OCI-LY1 (cell line): ENCODE measurements around the gene ZBTB46.

Experiments
- H2AFZ ChIP-seq: fragments of 200-600 bp; sonication (generic), shearing (Covaris generic); 2 replicates; pipeline ENCODE4 v1.6.0; 2014; ENCODE audit warnings: antibody characterized with exemption, mild to moderate bottlenecking, low read length
- H3F3A ChIP-seq: fragments of 200-600 bp; sonication (generic), shearing (Covaris generic); 2 replicates; pipeline ENCODE4 v1.6.0; 2014; ENCODE audit warnings: mild to moderate bottlenecking, antibody characterized with exemption, low read length, moderate library complexity; ENCODE audit not compliant: insufficient read depth
- H3K27ac ChIP-seq: fragments of 200-600 bp; sonication (generic); 2 replicates; pipeline ENCODE4 v1.5.1; 2014; ENCODE audit warnings: low read length, mixed run types, mild to moderate bottlenecking, low read depth; ENCODE audit not compliant: poor library complexity, severe bottlenecking
- H3K27me3 ChIP-seq: fragments of 200-600 bp; sonication (generic); 2 replicates; pipeline ENCODE4 v1.6.0; 2014; ENCODE audit warnings: antibody characterized with exemption, mild to moderate bottlenecking, low read length, moderate library complexity; ENCODE audit not compliant: insufficient read depth
- H3K36me3 ChIP-seq: fragments of 200-600 bp; sonication (generic); 2 replicates; pipeline ENCODE4 v1.6.1; 2014; ENCODE audit warnings: mild to moderate bottlenecking, antibody characterized with exemption, low read length, moderate library complexity, mixed read lengths; ENCODE audit not compliant: insufficient read depth
- H3K4me1 ChIP-seq: fragments of 200-600 bp; sonication (generic); 2 replicates; pipeline ENCODE4 v1.5.1; 2014; ENCODE audit warnings: mild to moderate bottlenecking, low read length, moderate library complexity; ENCODE audit not compliant: insufficient read depth, severe bottlenecking
- H3K4me2 ChIP-seq: fragments of 200-600 bp; sonication (generic), shearing (Covaris generic); 2 replicates; pipeline ENCODE4 v1.6.1; 2014; ENCODE audit warnings: low read length
- H3K4me3 ChIP-seq: fragments of 200-600 bp; sonication (generic); 2 replicates; pipeline ENCODE4 v1.5.1; 2014; ENCODE audit warnings: low read length, low read depth, mild to moderate bottlenecking, mixed read lengths; ENCODE audit not compliant: poor library complexity, severe bottlenecking
- H3K79me2 ChIP-seq: fragments of 200-600 bp; shearing (Covaris generic); 2 replicates; pipeline ENCODE4 v1.6.1; 2016; ENCODE audit warnings: mixed run types, low read length, mixed read lengths; ENCODE audit not compliant: insufficient read depth
- H3K9ac ChIP-seq: fragments of 200-600 bp; sonication (generic), shearing (Covaris generic); 2 replicates; pipeline ENCODE4 v1.6.1; 2014; ENCODE audit warnings: mild to moderate bottlenecking, low read length, mixed read lengths
- H3K9me2 ChIP-seq: fragments of 200-600 bp; sonication (generic), shearing (Covaris generic); 2 replicates; pipeline ENCODE4 v1.6.1; 2014; ENCODE audit warnings: low read depth, mild to moderate bottlenecking, low read length, mixed read lengths
- H3K9me3 ChIP-seq: fragments of 200-600 bp; shearing (Covaris generic); 2 replicates; pipeline ENCODE4 v1.6.1; 2014; ENCODE audit warnings: low read length, mixed read lengths
- H4K20me1 ChIP-seq: fragments of 200-600 bp; sonication (generic), shearing (Covaris generic); 2 replicates; pipeline ENCODE4 v1.6.0; 2016; ENCODE audit warnings: mild to moderate bottlenecking, low read length; ENCODE audit not compliant: insufficient read depth
- EZH2 ChIP-seq: fragments of 200-600 bp; sonication (generic), shearing (Covaris generic); IDR thresholded peaks from 2 replicates; pipeline ENCODE4 v1.8.0; 2017; ENCODE audit warnings: borderline replicate concordance, mixed run types, mild to moderate bottlenecking, antibody characterized with exemption, low read length, moderate library complexity, mixed read lengths
- TF ChIP-seq, protein P1 (sequence below): fragments of 200-600 bp; sonication (generic), shearing (Covaris generic); IDR thresholded peaks from 2 replicates; pipeline ENCODE4 v1.5.1; 2017; ENCODE audit warnings: mild to moderate bottlenecking, antibody characterized with exemption, low read length, moderate library complexity, mixed read lengths

Gene ZBTB46

GRCh38 chr20:63766695-63767426 lies 64.2 kb downstream of the ZBTB46 start:
- Histone ChIP-seq H3K36me3 (no peaks in the 10 kb centered on the region), H3K9me2 (no peaks in the 10 kb centered on the region), H3F3A (no peaks in the 10 kb centered on the region), H3K4me3 (no peak overlapping the region), H3K9me3 (no peaks in the 10 kb centered on the region), H3K27ac (no peak overlapping the region), H3K27me3 (peaks cover 4% of the 10 kb centered on the region; the same call in 1 of the 2 replicates), H3K4me2 (no peak overlapping the region), H4K20me1 (no peaks in the 10 kb centered on the region), H2AFZ (no peak overlapping the region), H3K79me2 (no peaks in the 10 kb centered on the region), H3K9ac (no peak overlapping the region), H3K4me1 (no peaks in the 10 kb centered on the region)
- TF ChIP-seq EZH2: no peak
- TF ChIP-seq, protein P1, sequence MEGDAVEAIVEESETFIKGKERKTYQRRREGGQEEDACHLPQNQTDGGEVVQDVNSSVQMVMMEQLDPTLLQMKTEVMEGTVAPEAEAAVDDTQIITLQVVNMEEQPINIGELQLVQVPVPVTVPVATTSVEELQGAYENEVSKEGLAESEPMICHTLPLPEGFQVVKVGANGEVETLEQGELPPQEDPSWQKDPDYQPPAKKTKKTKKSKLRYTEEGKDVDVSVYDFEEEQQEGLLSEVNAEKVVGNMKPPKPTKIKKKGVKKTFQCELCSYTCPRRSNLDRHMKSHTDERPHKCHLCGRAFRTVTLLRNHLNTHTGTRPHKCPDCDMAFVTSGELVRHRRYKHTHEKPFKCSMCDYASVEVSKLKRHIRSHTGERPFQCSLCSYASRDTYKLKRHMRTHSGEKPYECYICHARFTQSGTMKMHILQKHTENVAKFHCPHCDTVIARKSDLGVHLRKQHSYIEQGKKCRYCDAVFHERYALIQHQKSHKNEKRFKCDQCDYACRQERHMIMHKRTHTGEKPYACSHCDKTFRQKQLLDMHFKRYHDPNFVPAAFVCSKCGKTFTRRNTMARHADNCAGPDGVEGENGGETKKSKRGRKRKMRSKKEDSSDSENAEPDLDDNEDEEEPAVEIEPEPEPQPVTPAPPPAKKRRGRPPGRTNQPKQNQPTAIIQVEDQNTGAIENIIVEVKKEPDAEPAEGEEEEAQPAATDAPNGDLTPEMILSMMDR: no peak

GRCh38 chr20:63765902-63766301 lies 65.2 kb downstream of the ZBTB46 start:
- no peak overlapping the region for H3K9ac ChIP-seq
- H3K36me3 ChIP-seq: no peaks in the 10 kb centered on the region

GRCh38 chr20:63765082-63765873 lies 65.8 kb downstream of the ZBTB46 start:
- H4K20me1 ChIP-seq: no peaks in the 10 kb centered on the region
- no peaks in the 10 kb centered on the region for H3K9me3 ChIP-seq
- H3K9ac ChIP-seq: no peak overlapping the region
- H3K9me2 ChIP-seq: no peaks in the 10 kb centered on the region
- H2AFZ ChIP-seq: no peak overlapping the region
- no peaks in the 10 kb centered on the region for H3F3A ChIP-seq
- H3K27me3 ChIP-seq: 0 out of 2 replicates have a peak, but pooled peaks cover 4% of the 10 kb centered on the region
- H3K4me1 ChIP-seq: no peaks in the 10 kb centered on the region
- TF ChIP-seq, protein P1: no peak
- no peak for TF ChIP-seq EZH2
- no peak overlapping the region for H3K4me3 ChIP-seq
- H3K27ac ChIP-seq: no peak overlapping the region
- no peaks in the 10 kb centered on the region for H3K79me2 ChIP-seq
- H3K4me2 ChIP-seq: no peak overlapping the region
- no peaks in the 10 kb centered on the region for H3K36me3 ChIP-seq

More at GRCh38 chr20:63765902-63766301, 65.2 kb downstream of the ZBTB46 start:
- Histone ChIP-seq H3K27ac (no peak overlapping the region), H3K4me1 (no peaks in the 10 kb centered on the region), H3K4me3 (no peak overlapping the region), H4K20me1 (no peaks in the 10 kb centered on the region), H3K79me2 (no peaks in the 10 kb centered on the region), H3K9me3 (no peaks in the 10 kb centered on the region), H2AFZ (no peak overlapping the region), H3K9me2 (no peaks in the 10 kb centered on the region), H3K4me2 (no peak overlapping the region), H3F3A (no peaks in the 10 kb centered on the region), H3K27me3 (0 out of 2 replicates have a peak, but pooled peaks cover 4% of the 10 kb centered on the region)
- TF ChIP-seq, protein P1: no peak
- TF ChIP-seq EZH2: no peak
